ENCODE results near the gene SRXN1. TPM values are rescaled to one million over a fixed set of nuclear protein-coding genes. Genes with fewer than 3 reads are reported as not detected.

SRXN1 gene
- total RNA-seq, 2 donors from 2014 or later, result 34.1 to 38.9 TPM

DNA sequence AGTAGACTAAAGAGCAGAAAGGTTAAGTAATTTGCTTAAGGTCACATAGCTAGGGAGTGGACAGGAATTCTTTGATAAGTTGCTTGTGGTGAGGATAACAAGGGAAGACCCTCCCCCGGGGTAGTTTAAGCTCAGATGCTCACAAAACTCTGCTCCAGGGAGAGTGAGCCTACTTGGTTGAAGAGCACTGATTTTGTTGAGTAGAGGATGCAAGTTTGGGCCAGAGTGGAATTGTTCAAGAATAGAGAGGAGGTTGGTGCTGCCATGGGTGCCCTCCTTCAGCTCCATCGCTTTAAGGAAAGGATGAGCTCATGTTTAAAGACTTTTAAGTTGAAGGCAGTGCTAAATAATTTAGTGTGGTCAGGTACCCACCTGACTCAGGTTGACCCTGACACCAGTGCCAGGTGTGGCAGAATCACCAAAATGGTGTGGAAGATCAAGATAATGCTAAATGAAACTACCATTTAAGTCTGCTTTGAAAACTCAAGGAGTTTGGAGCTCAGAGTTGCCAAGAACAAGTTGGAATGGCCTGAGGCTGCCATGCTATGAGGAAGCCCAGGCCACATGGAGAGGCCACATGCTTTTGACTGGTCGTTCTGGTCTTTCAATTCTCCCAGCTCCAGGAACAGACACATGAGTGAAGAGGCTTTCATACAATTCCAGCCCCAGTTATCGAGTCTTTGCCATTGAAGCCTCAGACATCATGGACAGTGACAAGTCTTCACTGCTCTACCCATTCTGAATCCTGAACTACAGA lies 34.9 kb downstream of the SRXN1 start:
- ATAC-seq (no peak), DNase-seq (no peak)
- intact Hi-C loops (cut with DNase I), result no loop called here

- intact Hi-C loops (cut with DNase I), result no loop called here
- no peak for DNase-seq
- ATAC-seq, result no peak
These were observed 37.5 kb downstream of the SRXN1 start for GRCh38 chr20:615514-615913.

GRCh38 chr20:611843-612185 lies 41.2 kb downstream of the SRXN1 start:
- intact Hi-C loops (cut with DNase I), result no loop called here
- DNase-seq (no peak), ATAC-seq (no peak)

DNA sequence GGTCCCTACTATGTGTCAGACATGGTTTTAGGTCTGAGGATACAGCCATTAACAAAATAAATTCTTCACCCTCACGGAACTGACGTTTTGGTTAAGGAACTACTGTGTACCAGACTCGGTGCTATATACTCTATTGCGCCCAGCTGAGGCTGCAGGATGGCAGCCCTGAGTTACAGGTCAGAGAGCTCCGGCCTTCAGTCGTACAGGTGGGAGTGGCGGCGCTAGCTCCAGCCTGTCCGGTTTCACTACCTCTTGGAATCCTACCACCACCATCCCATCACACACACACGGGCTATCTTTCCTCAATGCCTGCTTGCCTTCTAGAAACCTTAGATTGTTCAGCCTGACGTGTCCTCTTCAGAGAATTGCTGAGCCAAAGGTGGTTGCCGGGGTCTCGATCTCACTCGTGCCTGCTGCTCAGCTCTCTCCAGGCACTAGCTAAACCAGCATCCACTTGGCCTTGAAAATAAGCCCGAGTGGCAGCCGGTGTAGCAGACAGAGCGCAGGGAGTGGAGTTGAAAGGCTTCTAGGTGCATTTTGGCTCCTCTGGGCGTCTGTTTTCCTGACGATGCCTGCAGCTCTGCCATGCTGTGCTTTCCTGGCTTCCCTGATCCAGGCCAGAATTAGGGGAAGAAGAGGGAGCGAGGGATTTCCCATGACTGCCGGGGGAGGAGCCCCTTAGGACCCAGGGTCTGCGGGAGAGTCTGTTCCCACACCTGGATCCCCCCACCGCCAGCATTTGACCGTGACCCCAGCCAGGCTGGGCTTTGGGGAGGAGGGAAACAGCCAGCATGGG lies 41.8 kb downstream of the SRXN1 start:
- intact Hi-C loops (cut with DNase I), result no loop called here
- no peak for ATAC-seq

GRCh38 chr20:610130-611046 lies 42.6 kb downstream of the SRXN1 start, which contains the start of gene TCF15:
Gene TCF15 (minus strand): TSS chr20:610309. CDS start chr20:610237, 72 bp downstream.
- intact Hi-C loops (cut with DNase I), result no loop called here
- DNase-seq, result peak; percentile 69
- peak; percentile 92 to 93 for ATAC-seq

More for the DNA sequence above, 41.8 kb downstream of the SRXN1 start:
- no peak for DNase-seq

DNA sequence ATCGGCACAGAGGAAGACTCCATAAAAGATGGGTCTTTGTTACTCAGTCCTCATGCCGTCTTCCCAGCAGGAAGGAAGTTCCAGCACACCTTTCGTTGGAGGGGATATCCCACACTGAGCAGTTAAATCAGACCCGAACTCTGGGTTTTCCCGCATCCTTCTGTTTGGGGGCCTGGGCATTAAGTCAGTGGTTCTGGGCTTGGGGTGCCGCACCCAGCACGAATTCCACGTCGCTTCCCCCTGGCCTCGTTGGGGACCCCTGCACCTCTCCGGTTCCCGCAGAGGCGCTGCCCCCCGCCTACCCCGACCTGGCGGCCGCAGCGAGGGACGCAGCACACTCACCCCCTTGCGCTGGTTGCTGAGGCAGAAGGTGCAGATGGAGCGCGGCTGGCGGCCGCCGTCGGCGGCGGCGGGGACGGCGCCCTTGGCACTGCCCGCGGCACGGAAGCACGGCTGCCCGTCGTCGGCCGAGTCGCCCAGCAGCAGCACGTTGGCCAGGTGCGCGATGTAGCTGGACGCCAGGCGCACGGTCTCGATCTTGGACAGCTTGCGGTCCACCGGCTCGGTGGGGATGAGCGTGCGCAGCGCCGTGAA lies 43.5 kb downstream of the SRXN1 start:
- ATAC-seq, result no peak
- intact Hi-C loops (cut with DNase I), result loop anchor here in 1 of 2 donors (5.0 kb wide), 1 partner anchor 37 kb away; no protein-coding TSS in a partner anchor
- no peak for DNase-seq

DNA sequence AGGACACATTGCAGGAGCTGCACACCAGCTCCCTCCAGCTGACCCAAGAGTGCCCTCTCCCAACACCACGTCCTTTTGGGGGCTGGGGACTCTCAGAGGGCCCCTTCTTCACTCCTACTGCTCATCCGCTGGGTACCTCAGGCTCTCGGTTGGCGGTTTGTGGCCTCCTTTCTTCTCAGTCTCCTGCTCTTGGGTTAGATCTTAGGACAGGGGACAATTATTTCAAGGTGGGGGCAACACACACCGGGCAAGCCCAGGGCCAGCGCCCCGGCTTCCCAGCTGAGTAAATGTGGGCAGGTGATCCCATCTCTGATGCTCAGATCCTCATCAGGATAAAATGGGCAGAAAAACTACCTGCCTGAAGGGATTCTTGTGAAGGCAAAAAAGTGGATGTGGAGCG lies 44.0 kb downstream of the SRXN1 start:
- ATAC-seq (no peak), DNase-seq (no peak)
- intact Hi-C loops (cut with DNase I), result loop anchor here in 1 of 2 donors (5.0 kb wide), 1 partner anchor 37 kb away; no protein-coding TSS in a partner anchor

- no peak for DNase-seq
- ATAC-seq, result no peak
- intact Hi-C loops (cut with DNase I), result loop anchor here in 1 of 2 donors (5.0 kb wide), 1 partner anchor 35 kb away; no protein-coding TSS in a partner anchor
These were observed 45.5 kb downstream of the SRXN1 start for GRCh38 chr20:607476-607875.

DNA sequence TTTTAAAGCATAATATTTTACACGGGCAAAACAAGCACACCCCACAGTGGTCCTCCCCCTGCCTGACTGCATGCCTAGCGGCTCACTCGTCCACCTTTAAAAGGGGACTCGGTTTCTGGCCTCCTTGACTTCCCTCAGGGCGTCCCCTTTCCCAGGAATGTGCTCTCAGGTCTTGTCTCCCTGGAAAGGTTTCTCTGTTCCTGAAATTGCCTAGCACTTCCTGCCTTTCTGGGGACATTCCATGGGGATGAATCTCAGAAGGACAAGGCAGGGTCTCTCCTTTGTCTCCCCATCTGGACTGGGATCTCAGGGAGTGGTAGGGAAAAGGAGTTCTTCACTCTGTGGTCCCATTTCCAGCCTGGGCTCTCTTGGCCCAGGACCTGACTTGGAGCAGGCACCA lies 47.8 kb downstream of the SRXN1 start:
- ATAC-seq, result no peak
- intact Hi-C loops (cut with DNase I), result loop anchor here in 1 of 2 donors (5.0 kb wide), 1 partner anchor 33 kb away; no protein-coding TSS in a partner anchor
- no peak for DNase-seq

DNA sequence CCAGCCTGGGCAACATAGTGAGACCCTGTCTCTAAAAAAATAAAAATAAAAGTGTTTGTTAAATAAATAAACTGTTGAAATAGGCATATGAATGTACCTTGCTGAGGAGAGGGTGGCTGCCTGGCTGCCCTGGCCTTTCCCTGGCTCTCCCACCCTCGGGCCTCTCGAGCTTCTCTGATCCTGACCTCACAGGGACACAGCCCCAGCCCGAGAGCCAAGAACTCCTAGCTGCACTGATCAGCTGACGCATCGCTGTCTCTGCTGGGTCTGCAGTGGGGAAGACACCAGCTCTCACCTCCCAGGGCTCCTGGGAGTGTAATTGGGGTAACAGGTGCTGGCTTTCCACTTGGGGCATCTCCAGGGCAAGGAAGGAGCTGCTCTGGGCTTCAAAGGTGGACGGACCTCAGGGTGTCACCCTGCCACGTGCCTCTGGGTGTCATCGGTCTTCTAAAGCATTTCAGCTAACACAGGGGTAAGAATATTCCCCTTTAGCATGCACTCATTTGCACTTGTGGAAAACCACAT lies 49.8 kb downstream of the SRXN1 start:
- intact Hi-C loops (cut with DNase I), result no loop called here
- ATAC-seq (peak; percentile 27 to 55), DNase-seq (peak; percentile 43)

GRCh38 chr20:602111-602970 lies 50.7 kb downstream of the SRXN1 start:
- peak; percentile 60 for DNase-seq
- intact Hi-C loops (cut with DNase I), result no loop called here

DNA sequence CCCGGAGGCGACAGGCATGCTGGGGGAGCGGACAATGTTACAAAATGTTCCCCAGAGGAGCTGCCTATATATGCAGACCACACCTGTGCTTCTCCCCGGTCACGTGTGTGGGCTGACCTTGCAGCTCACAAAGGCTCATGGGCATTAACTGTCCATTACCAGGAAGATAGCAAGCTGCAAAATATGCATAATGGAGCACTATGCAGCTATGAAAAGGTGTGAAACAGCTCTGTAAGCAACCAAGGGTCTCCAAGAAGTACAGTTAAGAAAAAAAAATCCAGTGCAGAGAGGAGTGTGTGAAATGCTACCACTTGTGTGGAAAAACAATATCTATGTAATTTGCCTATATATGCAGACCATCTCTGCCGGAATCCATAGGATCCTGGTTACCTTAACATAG lies 52.3 kb downstream of the SRXN1 start:
- DNase-seq, result no peak
- intact Hi-C loops (cut with DNase I), result no loop called here
- ATAC-seq, result no peak

More at GRCh38 chr20:602111-602970, 50.7 kb downstream of the SRXN1 start:
- ATAC-seq, result peak; percentile 62 to 73

DNA sequence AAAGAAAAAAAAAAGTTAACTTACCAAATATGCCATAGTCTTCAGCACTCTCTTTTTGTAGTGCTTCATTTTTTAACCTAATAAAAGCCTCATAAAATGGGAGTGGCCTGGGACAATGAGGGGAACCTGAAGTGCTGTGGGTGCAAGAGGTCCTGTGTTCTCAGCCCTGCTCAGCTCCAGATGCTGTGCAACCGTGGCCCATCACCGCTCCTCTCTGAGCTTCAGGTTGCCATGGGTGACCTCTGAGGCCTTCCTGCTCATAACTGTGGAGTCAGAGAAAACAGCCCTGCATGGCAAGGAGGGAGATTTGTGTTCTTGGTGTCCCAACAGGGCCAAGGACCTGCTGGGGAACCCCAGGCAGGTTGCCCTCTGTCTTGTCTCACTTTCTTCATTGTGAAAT lies 52.9 kb downstream of the SRXN1 start:
- ATAC-seq (no peak), DNase-seq (no peak)
- intact Hi-C loops (cut with DNase I), result no loop called here

DNA sequence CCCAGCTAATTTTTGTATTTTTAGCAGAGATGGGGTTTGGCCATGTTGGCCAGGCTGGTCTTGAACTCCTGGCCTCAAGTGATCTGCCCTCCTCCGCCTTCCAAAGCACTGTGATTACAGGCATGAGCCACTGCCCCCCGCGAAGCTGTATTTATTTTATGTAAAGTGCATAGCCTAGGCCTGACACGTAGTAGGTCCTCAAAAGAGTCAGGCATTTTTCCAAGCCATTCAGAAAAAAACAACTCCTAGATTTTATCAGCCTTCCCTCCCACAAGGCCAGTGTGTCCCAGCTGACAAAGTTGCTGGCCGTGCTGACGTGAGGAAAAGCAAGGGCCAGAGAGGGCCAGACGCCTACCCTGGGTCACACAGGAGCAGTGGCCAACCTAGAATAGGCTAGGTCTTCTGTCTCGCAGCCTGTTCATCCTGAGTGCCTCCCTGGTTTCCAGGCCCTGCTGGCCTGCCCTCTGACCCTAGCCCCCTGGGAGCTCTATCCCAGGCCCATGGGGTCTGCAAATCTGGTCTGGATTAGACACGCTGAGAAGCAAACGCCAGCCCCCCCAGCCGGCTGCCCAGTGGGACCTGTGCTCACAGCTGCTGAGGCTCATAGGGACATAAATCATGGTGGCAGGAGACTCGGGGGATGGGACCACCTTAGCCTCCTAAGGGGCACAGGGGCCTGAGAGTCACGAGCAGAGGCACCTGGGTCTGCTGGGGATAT lies 54.7 kb downstream of the SRXN1 start:
- intact Hi-C loops (cut with DNase I), result no loop called here
- no peak for DNase-seq
- ATAC-seq, result no peak

DNA sequence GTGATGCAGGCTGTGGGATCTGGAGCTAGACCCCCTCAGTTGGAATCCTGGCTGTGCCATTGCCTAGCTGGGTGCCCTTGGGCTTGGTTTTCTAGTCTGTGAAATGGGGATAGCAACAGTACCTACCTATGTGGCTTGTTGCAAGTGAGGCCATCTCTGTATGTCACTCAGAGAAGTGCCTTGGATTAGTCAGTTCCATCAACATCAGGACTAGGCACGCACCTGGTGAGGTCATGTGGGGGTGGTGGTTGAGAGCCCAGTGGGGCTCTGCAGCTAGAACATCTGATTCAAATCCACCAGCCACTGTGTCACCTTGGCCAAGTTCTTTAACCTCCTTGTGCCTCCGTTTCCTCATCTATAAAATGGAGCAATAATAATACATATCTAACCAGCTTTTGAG lies 55.4 kb downstream of the SRXN1 start:
- DNase-seq, result no peak
- no peak for ATAC-seq
- intact Hi-C loops (cut with DNase I), result no loop called here
